ENCODE measurements around the gene RGS12.

The RGS12 gene

DNA sequence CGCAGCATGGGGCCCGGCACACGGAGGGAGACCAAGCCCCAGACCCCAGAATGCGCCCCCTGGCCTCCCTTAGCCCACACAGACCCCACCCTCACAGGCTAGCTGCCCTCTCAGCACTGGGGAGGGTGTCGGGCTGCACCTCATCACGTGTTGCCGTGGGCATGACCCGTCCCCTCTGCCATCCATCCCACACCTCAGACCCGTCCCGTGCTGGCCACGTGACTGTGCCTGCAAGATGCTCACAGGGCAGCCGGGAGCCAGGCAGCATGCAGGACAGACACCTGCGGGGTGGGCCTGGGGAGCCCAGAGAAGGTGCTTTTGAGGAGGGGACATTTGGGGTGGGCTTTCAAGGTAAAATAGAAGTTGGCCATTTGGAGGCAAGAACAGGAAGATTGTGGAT lies 39.0 kb upstream of the RGS12 start:
- DNase-seq (ENCODE audit: low spot score): no peak

DNA sequence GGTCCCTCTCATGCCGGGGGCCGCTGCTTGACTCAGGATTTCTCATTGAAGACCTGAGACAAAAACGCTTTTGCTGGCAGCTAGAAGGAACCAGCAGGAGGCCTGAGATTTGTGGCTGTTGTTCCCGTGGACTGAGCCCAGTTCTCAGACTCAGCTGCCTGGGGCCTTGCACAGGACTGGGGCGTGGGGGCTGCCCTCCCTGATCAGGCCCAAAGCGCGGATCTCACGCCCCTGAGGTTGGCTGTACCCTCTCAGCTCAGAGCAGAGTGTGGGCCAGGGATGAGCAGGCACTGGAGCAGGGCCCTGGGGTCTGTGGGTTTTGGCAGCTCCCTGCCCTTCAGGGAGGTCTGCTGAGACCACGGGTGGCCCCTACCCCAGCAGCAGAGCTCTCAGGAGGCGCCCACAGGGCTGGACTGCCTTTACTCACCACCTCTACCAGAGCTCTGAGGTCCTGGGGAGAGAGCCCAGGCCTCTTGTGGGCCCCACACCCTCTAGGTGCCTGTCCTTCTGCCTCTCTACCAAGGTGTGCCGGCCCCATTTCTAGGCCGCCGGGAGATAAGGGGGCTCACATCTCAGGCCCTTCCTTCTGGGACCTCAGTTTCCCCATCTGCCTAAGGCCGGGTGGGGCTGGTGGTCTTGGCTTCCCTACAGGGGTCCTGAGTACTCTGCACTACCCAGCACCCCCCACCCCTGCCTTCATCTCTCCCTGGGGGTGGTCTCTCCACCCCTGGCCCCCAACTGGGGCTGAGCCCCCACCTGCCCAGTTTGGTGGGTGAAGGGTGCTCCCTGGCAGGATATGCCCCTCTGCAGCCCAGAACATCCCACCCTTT lies 38.3 kb upstream of the RGS12 start:
- DNase-seq (ENCODE audit: low spot score): no peak

DNA sequence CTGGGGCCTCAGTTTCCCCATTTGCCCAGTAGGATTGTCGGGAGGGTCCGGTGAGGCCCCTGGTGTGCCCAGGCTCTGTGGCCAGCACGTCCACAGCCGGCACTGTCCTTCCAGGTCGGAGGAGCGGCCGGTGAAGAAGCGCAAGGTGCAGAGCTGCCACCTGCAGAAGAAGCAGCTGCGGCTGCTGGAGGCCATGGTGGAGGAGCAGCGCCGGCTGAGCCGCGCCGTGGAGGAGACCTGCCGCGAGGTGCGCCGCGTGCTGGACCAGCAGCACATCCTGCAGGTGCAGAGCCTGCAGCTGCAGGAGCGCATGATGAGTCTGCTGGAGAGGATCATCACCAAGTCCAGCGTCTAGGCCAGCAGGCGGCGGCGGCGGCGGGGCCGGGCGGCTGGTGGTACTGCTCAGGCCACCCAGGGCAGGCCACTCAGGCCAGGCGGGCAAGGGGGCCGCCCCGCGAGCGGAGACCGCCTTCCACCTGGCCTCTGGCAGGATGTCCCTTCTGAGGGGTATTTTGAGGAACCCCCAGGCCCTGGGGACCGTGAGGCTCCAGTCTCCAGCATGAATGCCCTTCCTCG lies 37.1 kb upstream of the RGS12 start:
- no peak for DNase-seq (ENCODE audit: low spot score)

DNA sequence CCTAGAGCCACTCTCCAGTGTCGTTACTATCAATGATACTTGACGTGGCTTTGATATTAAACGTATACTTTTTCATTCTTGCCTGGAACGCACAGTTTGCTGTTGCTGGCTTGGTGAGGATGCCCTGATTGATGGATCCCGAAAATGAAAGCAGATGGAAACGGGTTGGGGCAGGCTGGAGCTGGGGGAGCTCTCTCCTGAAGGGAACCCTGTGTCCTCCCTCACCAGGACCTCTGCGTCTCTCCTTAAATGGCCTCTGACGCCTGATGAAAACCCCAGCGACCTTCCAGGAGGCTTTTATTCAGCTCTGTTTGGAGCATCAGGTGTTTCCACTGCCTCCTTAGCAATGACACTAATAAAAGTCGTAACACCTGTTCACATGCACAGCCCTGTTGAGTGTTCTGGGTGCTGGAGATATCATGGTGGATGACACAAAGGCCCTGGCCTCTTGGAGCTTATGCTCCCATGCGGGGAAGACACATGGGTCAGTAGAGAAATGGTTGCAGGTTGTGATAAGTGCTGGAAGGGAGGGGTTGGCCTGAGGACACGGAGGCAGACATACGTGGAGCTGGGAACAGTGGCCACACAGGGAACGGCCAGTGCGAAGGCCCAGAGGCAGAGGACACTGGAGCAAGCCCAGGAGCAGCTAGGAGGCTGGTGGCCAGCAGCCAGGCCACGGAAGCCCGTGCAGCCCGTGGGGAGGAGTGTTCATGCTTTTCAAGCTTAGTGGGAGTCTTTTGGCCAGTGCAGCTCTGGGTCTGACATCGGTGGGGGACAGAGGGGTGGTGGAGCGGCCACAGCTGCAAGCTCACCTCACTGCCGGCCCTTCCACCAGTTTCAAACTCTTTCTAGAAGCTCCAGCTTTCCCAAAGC lies 36.4 kb upstream of the RGS12 start:
- DNase-seq (ENCODE audit: low spot score): no peak

DNA sequence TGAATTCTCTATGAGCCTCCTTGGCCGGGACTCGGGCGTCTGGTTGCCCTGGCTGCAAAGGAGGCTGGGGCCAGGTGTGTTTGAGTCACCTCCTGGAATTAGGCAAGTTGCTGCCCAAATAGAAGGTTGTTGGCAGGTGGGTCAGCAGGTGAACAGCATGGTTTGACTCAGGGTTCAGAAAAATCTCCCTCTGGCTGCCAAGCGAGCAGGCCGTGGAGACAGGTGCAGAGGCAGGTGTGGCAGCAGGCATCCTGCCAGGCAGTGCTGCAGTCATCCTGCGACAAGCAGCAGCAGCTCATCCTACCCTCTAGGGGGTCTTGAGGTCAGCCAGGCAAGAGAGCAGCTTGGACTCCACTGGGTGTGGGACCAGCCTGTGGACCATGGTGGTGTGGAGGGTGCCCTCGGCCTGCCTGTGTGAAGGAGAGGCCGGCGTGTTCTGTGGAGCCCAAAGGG lies 35.7 kb upstream of the RGS12 start:
- no peak for DNase-seq (ENCODE audit: low spot score)

DNA sequence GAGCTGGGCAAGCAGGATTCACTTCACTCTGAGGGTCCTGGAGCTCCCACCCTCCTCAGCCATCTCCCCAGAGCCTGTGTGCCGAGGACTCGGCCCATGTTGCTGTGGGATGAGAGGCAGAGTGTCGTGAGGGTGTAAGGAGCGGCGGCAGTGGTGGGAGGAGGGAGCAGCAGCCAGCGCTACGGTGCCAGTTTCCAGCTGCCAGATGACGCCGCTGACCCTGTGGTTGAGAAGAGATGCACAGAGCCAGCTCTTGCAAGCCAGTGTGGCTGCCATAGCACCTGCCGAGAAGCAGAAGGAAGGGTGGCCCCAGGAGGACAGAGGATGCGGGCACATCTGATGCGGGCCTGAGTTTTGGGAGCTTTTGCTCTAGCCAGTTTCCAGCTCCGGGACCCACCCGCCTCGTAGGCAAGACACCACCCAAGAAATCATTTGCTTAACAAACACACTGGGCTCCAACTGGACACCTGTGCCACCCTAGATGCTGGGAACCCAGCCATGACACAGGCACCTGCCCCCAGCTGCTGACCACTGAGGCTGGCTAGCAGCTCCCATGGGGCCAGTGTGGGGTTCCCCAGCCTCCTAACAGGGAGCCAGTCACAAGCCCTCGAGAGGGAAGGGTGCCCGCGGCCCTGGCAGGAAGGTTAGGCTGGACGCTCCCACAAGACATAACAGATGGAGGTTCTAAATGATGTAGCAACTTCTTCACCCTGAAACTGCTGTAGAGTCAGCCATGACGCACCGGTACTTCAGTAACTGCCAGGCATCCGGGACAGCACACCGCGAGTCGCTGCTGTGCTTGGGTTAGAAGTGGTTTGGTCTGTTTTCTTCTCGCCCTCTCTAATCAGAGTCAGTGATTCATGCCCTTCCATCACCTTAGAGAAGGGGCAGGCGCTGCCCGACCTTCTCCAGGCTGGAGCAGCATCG lies 35.0 kb upstream of the RGS12 start:
- peak; percentile 73 for DNase-seq (ENCODE audit: low spot score)

DNA sequence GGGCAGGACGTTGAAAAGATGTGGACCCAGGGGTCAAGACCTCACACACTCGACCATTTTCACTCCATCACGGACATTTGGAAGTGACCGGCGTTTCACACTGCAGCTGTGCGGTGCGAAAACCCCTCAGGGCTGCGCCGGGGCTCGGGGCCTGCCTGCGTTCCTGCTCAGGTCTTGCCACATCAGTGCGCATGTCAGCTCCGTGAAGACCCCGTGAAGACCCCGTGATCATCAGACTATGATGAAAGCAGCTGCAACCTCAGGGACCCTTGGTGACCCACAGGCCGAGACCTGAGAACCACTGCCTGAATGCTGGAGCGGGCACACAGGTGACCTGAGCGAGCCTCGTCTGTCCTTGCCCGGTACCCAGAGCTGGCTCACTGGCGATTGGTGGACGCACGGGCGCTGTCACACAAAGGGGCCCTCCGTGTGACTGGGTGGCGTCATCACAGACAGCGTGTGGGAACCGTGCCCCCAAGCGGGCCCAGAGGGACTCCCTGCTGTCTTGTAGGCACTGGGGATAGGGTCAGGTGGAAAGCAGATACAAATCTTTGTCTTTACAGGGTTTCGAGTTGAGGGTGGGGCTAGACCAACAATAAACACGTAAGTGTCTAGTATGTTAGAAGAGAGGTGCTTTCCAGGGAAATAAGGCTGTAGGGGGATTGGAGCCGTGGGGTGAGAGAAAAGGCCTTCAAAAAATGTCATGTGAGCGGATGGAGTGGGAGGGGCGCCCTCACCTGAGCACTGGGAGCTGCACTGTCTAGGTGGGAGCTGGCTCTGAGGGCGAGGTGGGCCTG lies 31.2 kb upstream of the RGS12 start:
- DNase-seq (ENCODE audit: low spot score): no peak

DNA sequence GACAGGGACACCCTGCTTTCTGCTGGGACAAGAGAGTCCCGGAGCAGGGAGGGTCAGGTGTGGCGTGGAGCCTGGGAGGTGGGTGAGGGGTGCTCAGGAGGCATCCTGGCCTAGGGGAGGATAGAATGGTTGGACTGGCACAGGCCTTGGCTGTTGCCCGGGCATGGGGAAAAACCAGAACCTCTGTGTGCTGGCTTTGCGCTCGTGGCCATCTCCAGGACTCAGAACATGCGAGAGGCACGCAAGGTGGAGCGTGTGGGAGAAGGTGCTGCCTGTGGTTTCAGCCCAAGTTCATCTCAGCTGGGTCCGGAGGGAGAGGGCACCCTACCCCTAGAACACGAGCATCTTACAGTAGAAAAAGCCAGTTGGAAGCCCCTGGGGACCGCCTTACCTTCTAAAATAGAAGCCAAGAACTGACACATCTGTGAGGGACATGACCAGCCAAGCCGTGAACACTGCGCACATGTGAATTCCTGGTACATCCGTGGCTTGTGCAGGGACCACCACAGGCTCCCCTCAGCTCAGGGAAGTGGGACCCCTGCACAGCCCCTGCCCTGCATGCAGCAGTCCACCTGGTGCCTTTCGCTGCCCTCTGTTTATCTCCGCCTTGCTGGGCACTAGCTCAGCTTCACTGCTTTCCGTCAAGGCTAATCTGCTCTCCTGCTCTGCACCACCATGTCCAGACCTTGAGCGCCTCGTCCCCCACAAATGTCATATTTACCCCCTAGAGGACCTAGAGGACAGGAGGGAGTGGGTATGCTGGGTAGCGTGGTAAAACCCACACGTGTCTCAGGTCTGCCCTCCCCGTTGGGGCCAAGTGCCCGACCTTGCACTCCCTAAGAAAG lies 30.4 kb upstream of the RGS12 start:
- DNase-seq (ENCODE audit: low spot score): no peak

DNA sequence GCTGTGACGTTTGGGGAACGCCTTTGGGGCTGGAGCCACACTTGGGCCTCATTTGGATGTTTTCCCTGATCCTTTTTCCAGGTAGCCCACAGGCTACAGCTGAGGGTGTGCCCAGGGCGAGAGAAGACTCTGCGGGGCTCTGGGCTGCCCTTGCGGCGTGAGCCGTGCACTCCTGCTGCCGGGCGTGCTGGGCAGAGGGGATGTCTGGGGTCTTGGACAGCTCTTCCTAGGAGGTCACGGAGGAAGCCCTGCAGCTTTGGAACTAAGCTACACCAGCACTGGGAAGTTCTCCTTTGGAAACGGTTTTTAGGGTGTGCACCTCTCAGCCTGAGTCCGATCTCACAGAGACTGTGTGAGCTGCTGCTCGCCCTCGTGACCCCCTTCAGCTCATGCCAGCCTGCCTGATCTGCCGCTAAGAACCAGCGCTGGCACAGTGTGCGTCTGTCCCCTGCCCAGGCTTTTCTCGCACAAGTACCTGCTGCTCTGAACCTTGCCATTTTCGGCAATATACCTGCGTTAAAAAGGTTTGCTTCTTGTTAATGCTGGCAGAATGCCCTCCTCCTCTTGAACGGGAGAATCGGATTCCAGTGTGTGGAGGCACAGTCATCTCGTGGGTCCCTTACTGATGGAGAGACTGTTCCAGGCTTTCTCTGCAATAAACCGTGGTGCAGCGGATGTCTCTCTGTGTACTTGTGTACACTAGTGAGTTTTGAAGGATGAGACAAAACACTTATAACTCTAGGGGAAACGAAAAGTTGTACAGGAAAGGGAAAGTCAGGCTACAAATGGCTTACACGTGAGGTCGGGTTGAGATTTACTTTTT lies 29.6 kb upstream of the RGS12 start:
- no peak for DNase-seq (ENCODE audit: low spot score)

DNA sequence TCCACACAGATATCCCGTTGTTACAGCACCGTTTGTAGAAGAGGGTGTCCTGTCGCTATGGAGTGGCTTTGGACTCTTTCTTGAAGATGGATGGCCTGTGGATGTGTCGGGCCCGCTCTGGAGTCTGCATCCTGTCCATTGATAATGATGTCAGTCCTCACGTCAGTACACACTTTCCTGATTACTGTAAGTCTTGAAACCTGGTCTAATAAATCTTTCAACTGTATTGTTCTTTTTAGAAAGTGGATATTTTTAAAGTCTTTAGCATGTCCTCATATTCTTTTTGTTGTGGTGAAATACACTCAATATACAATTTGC lies 29.0 kb upstream of the RGS12 start:
- DNase-seq (ENCODE audit: low spot score): no peak

DNA sequence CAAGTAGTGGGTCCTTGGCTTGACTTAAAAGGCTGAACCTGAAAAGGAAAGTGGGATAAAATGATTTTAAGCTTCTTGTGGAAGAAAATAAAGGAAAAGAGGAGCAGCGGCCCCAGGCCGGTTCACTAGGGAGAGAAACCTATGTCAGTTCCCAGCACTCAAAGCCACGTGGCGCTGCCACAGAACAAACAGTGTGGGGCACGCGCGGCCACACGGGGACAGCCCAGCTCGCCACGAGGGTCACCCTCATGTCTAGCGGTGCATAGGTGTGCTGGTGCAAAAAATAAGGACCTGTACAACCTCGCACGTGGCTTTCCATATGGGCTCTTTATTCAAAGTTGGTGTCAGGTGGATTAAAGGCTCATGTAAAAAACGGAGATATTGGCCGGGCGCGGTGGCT lies 26.7 kb upstream of the RGS12 start:
- DNase-seq (ENCODE audit: low spot score): no peak

DNA sequence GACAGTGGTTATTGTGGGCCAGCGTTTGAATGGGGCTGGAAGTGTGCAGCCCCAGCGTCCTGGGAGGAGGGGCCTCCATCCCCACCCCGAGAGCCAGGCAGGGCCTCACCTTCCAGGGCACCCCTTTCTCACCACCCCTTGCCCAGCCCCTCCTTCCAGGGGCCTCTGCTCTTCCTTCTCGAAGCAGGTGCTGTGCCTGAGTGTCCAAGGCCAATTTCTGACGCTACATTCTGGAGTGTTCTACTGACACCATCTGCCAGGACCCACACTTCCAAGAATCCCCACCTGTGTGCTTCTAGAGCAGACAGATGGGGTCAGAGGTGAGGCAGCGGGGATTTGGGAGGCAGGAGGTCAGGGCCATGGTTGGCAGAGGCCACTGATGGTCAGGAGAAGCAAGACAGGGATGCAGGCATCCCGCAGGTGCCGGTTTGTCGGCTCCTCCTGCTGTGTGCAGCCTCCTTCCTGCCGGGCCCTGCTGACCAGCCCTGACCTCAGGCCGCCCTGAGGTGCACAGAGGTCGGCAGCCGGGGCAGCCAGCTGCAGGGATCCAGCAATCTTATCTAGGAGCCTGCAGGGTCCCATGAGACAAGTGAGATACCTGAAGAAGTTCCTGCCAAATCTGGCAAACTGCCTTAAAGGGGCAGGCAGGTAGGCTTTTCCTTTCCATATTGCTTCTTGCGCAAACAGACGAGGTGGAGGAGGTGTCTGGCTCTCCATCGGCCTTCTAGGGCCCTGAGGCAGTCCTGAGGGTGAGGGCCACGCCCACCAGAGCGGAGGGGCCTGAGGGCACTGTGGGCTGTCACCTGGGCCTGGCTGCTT lies 25.0 kb upstream of the RGS12 start:
- no peak for DNase-seq (ENCODE audit: low spot score)

DNA sequence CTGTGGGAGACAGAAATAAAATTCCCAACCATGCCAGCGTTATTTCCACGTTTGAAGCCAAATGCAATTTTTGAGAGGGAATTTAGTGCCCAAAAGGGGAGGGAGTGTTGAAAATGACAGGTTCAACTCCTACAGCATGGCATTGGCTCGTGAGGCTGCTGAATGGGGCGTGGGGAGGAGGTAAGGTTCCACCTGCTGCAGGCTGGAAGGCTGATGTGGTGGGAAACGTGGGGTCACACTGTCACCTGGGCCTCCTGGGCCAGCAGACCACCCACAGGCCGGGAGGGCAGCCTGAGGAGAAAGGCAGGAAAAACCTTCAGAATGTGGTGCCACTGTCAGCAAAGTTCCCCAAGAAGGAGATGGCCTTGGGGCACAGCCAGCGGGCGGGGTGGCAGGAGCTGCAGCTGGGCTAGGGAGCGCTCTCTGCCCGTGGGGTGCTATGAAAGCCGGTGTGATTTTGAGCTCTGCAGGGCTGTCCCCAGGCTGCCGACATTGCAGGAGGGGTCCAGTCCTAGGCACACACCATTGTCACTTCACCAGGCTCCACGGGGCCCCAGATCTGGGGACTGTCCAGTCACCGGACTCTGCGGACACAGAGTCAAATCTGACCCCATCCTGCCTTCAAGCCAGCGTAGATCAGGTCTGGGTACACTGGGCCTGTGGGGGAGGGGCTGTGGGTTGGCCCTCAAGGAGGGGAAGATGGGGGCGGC lies 24.3 kb upstream of the RGS12 start:
- no peak for DNase-seq (ENCODE audit: low spot score)

DNA sequence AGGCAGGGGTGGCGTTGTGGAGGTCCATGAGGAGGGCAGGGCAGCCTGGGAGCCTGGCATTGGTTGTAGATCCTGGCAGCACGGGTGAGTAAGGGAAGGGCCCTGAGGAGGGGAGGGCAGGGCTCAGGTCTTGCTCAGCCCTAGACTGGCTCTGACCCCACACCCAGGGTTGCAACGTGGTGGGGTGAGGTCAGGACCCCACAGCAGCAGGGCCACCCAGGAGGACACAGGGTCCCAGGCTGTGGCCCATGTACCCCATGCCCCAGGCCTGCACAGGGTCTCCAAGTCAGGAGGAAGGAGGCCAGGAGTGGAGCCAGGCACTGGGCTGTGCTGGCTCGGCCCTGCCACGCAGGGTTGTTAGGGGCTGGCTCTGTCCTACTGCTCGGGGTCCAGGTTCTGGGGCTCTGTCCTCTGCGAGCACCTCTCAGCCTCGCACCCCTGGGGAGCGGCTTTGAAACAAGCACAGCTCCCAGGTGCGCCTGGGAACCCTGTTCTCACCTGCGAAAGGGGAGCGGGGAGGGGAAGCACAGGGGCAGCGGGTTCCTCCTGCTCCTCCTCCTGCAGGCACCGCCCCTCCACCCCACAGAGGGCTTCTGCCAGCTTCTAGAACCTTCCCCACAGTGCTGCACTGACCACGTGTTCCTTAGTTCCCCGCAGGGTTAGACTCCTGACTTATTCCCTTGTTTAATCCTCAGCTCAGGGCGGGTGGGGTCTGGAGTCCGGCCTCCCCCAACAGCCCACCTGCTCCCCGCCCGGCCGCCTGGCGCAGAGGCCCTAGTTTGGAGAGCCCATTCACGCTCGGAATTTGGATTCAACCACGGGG lies 23.5 kb upstream of the RGS12 start:
- DNase-seq (ENCODE audit: low spot score): no peak

DNA sequence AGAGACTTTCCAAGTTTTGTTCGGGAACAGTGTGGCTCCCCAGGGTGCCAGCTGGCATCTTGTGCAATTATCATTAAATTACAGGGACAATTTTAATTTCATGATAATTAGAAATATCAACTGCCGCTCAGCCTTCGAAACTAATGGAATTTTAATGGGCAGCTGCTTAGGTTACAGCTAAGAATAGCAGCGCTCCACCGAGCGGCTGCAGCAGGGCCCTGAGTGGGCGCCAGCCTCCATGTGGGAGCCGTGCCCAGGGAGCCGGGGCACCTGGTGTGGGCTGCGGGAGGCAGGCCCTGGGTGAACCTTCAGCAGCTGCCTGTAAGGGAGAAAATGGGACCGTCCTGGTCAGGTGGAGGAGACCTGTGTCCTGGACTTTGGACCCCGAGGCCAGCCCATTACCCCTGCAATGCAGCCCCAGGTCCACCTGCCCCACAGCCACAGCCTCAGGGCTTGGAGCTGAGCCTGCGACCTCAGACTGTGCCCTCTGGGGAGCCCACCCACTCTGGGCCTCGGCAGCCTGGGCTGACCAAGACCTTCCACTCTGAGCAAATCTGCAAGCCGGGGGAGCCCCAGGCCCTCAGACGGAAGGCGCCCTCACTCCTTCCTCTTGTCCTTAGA lies 22.7 kb upstream of the RGS12 start:
- DNase-seq (ENCODE audit: low spot score): no peak

DNA sequence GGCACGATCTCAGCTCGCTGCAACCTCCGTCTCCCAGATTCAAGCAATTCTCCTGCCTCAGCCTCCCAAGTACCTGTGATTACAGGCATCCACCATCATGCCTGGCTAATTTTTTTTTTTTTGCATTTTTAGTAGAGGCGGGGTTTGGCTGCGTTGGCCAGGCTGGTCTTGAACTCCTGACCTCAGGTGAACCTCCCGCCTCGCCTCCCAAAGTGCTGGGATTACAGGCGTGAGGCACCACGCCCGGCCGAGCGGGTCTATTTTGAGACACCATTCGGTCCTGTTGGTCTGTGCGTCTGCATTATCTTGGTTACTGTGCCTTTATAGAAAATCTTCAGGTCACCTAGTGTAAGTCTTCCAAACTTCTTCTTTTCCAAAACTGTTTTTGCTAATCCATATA lies 21.7 kb upstream of the RGS12 start:
- no peak for DNase-seq (ENCODE audit: low spot score)

Measured in AG08396 (cell line).